Fibroblast of lung (primary cell): ENCODE measurements around the gene CNDP1. TPM values are rescaled to one million over a fixed set of nuclear protein-coding genes. Genes with fewer than 3 reads are reported as not detected.

Source experiments
- DNase-seq, 2 donors: peaks; one replicate each; pipeline versions ENCODE4 v3.0.0 to v3.0.0-alpha.2; 2010; ENCODE audit warnings: low read depth in 2 of 2
- H2AFZ ChIP-seq: 2 replicates; pipeline ENCODE4 v1.5.1; 2012; ENCODE audit warnings: low read length, control low read depth, inconsistent platforms
- H3K27ac ChIP-seq: 2 replicates; pipeline ENCODE4 v1.5.1; 2011; ENCODE audit warnings: low read length, control low read depth; ENCODE audit not compliant: insufficient read depth
- H3K27me3 ChIP-seq: 2 replicates; pipeline ENCODE4 v1.5.1; 2011; ENCODE audit warnings: mild to moderate bottlenecking, low read length; ENCODE audit not compliant: control insufficient read depth, insufficient read depth
- H3K36me3 ChIP-seq: 2 replicates; pipeline ENCODE4 v1.5.1; 2011; ENCODE audit warnings: low read length; ENCODE audit not compliant: control insufficient read depth, insufficient read depth
- H3K4me1 ChIP-seq: 2 replicates; pipeline ENCODE4 v1.5.1; 2011; ENCODE audit warnings: low read length; ENCODE audit not compliant: control insufficient read depth, insufficient read depth; ENCODE audit errors: extremely low read depth
- H3K4me2 ChIP-seq: 2 replicates; pipeline ENCODE4 v1.5.1; 2011; ENCODE audit warnings: low read length, control low read depth; ENCODE audit not compliant: insufficient read depth; ENCODE audit errors: extremely low read depth
- H3K4me3 ChIP-seq, 4 experiments: fragments of 200-600 bp in 1 of 4; sonication (generic) in 1 of 4; replicated peaks in 1 of 4; 2 replicates each; pipeline ENCODE4 v1.5.1; 2011 to 2016; ENCODE audit warnings: low read length in 4 of 4, low read depth in 3 of 4, mild to moderate bottlenecking in 3 of 4, control low read depth in 2 of 4, inconsistent platforms in 1 of 4, mixed read lengths in 1 of 4; ENCODE audit not compliant: insufficient read depth in 1 of 4; ENCODE audit errors: control extremely low read depth in 1 of 4
- H3K79me2 ChIP-seq: 2 replicates; pipeline ENCODE4 v1.5.1; 2012; ENCODE audit warnings: mild to moderate bottlenecking, low read length, inconsistent platforms; ENCODE audit not compliant: control insufficient read depth, insufficient read depth
- H3K9ac ChIP-seq: 2 replicates; pipeline ENCODE4 v1.5.1; 2011; ENCODE audit warnings: mild to moderate bottlenecking, low read length, control low read depth; ENCODE audit not compliant: insufficient read depth
- H3K9me3 ChIP-seq: 2 replicates; pipeline ENCODE4 v1.5.1; 2012; ENCODE audit warnings: low read depth, low read length; ENCODE audit not compliant: control insufficient read depth, insufficient read depth
- H4K20me1 ChIP-seq: 2 replicates; pipeline ENCODE4 v1.5.1; 2011; ENCODE audit warnings: low read length; ENCODE audit not compliant: control insufficient read depth, insufficient read depth; ENCODE audit errors: extremely low read depth
- EZH2 ChIP-seq: IDR thresholded peaks from 2 replicates; pipeline ENCODE4 v1.5.1; 2012; ENCODE audit warnings: low read length, control low read depth, mild to moderate bottlenecking; ENCODE audit errors: missing control alignments
- polyA plus RNA-seq, 2 donors: library from polyadenylated mRNA; depleted of rRNA in 1 of 2; stranded (reverse) in 1 of 2; unstranded in 1 of 2; fragments of >200 nt; gene quantifications; 2 replicates each; pipeline ENCODE4 v1.2.1, GENCODE V29; 2011 to 2012; ENCODE audit warnings: missing spikeins in 1 of 2
- total RNA-seq: library from RNA; depleted of rRNA; stranded (reverse); fragments of >200 nt; gene quantifications from 2 replicates; pipeline ENCODE4 v1.2.1, GENCODE V29; 2014
- TF ChIP-seq, protein P1 (sequence below), 2 donors: IDR thresholded peaks in 1 of 2; conservative IDR thresholded peaks in 1 of 2; 1 replicate in 1 of 2; 2 replicates in 1 of 2; pipeline ENCODE4 v1.5.1; 2011 to 2012; ENCODE audit warnings: low read length in 2 of 2, control low read depth in 1 of 2, inconsistent platforms in 1 of 2, low read depth in 1 of 2, mild to moderate bottlenecking in 1 of 2

Gene CNDP1
- total and polyA plus RNA-seq, 2 donors (not counting 1 experiment from before 2014, with no cell fraction given) = not detected

- H3K27me3 ChIP-seq = no peaks in the 10 kb centered on the region
- H3K27ac ChIP-seq = no peak overlapping the region
- no peak for DNase-seq
- H3K4me2 ChIP-seq = no peak overlapping the region
- no peak overlapping the region for H2AFZ ChIP-seq
- H3K9ac ChIP-seq = no peak overlapping the region
- no peak for TF ChIP-seq EZH2
- TF ChIP-seq, protein P1, sequence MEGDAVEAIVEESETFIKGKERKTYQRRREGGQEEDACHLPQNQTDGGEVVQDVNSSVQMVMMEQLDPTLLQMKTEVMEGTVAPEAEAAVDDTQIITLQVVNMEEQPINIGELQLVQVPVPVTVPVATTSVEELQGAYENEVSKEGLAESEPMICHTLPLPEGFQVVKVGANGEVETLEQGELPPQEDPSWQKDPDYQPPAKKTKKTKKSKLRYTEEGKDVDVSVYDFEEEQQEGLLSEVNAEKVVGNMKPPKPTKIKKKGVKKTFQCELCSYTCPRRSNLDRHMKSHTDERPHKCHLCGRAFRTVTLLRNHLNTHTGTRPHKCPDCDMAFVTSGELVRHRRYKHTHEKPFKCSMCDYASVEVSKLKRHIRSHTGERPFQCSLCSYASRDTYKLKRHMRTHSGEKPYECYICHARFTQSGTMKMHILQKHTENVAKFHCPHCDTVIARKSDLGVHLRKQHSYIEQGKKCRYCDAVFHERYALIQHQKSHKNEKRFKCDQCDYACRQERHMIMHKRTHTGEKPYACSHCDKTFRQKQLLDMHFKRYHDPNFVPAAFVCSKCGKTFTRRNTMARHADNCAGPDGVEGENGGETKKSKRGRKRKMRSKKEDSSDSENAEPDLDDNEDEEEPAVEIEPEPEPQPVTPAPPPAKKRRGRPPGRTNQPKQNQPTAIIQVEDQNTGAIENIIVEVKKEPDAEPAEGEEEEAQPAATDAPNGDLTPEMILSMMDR (conservative IDR thresholded peaks at IDR 0.05 in 1 of 2, IDR thresholded peaks at IDR 0.05 in 1 of 2; ENCODE audit: low read depth in 1 of 2, low read length in 2 of 2) = no peak
- H3K4me1 ChIP-seq = no peaks in the 10 kb centered on the region
- no peak overlapping the region for H3K4me3 ChIP-seq
- no peaks in the 10 kb centered on the region for H3K9me3 ChIP-seq
- H4K20me1 ChIP-seq = peaks cover 2% of the 10 kb centered on the region
- no peaks in the 10 kb centered on the region for H3K36me3 ChIP-seq
- peaks cover 12% of the 10 kb centered on the region for H3K79me2 ChIP-seq
Observed at GRCh38 chr18:74616494-74616893, 82.2 kb downstream of the CNDP1 start.

- no peaks in the 10 kb centered on the region for H3K4me1 ChIP-seq
- H3K36me3 ChIP-seq = no peaks in the 10 kb centered on the region
- H3K4me3 ChIP-seq = no peak overlapping the region
- no peaks in the 10 kb centered on the region for H3K9me3 ChIP-seq
- no peak overlapping the region for H3K27ac ChIP-seq
- TF ChIP-seq EZH2 = no peak
- TF ChIP-seq, protein P1 (conservative IDR thresholded peaks at IDR 0.05 in 1 of 2, IDR thresholded peaks at IDR 0.05 in 1 of 2; ENCODE audit: low read depth in 1 of 2, low read length in 2 of 2) = no peak
- H3K27me3 ChIP-seq = no peaks in the 10 kb centered on the region
- no peak overlapping the region for H2AFZ ChIP-seq
- H3K79me2 ChIP-seq = peaks cover 13% of the 10 kb centered on the region
- H3K9ac ChIP-seq = no peak overlapping the region
- DNase-seq = no peak
- no peak overlapping the region for H3K4me2 ChIP-seq
- peaks cover 2% of the 10 kb centered on the region for H4K20me1 ChIP-seq
Observed at GRCh38 chr18:74617486-74617885, 83.2 kb downstream of the CNDP1 start.

GRCh38 chr18:74622072-74622471, 87.8 kb downstream of the CNDP1 start:
- H3K4me1 ChIP-seq = no peaks in the 10 kb centered on the region
- H2AFZ ChIP-seq = no peak overlapping the region
- H3K9me3 ChIP-seq = no peaks in the 10 kb centered on the region
- H3K36me3 ChIP-seq = no peaks in the 10 kb centered on the region
- peaks cover under 1% of the 10 kb centered on the region for H4K20me1 ChIP-seq
- peaks cover 12% of the 10 kb centered on the region for H3K79me2 ChIP-seq
- H3K27ac ChIP-seq = no peak overlapping the region
- no peak for DNase-seq
- no peak overlapping the region for H3K4me2 ChIP-seq
- no peak overlapping the region for H3K4me3 ChIP-seq
- H3K9ac ChIP-seq = no peak overlapping the region
- TF ChIP-seq, protein P1 (conservative IDR thresholded peaks at IDR 0.05 in 1 of 2, IDR thresholded peaks at IDR 0.05 in 1 of 2; ENCODE audit: low read depth in 1 of 2, low read length in 2 of 2) = no peak
- no peak for TF ChIP-seq EZH2
- no peaks in the 10 kb centered on the region for H3K27me3 ChIP-seq
